GM21576 (cell line): ENCODE data around the gene TEF.

Source experiments
- ATAC-seq: cut with Tn5 transposase; IDR thresholded peaks from one replicate; pipeline ENCODE4 v1.9.1; 2021; ENCODE audit warnings: mild to moderate bottlenecking, moderate library complexity; ENCODE audit not compliant: unreplicated experiment

Gene TEF

GRCh38 chr22:41381329-41382097 is at the start of gene TEF:
Gene TEF, plus strand, starts transcription at chr22:41381942. Its CDS starts 103 bp downstream, at chr22:41382045.
- peak; percentile 81 for ATAC-seq

- ATAC-seq: no peak
These were observed 49.4 kb upstream of the TEF start for GRCh38 chr22:41332217-41332939.

- ATAC-seq: no peak
These were observed 47.9 kb upstream of the TEF start for GRCh38 chr22:41333806-41334205.

- no peak for ATAC-seq
These were observed 47.5 kb upstream of the TEF start for GRCh38 chr22:41334215-41334614.

GRCh38 chr22:41334951-41335635 is 46.6 kb upstream of the TEF start:
- no peak for ATAC-seq

- no peak for ATAC-seq
These were observed 43.0 kb upstream of the TEF start for GRCh38 chr22:41338614-41339212.

- no peak for ATAC-seq
These were observed 41.9 kb upstream of the TEF start for GRCh38 chr22:41339823-41340222.

- ATAC-seq: no peak
These were observed 41.4 kb upstream of the TEF start for GRCh38 chr22:41340357-41340756.

- ATAC-seq: no peak
These were observed 40.7 kb upstream of the TEF start for GRCh38 chr22:41341012-41341411.

GRCh38 chr22:41341990-41342389 is 39.8 kb upstream of the TEF start:
- ATAC-seq: no peak

GRCh38 chr22:41343300-41343699 is 38.4 kb upstream of the TEF start:
- ATAC-seq: no peak

GRCh38 chr22:41343717-41344116 is 38.0 kb upstream of the TEF start:
- ATAC-seq: no peak

- no peak for ATAC-seq
These were observed 37.5 kb upstream of the TEF start for GRCh38 chr22:41344189-41344788.

- no peak for ATAC-seq
These were observed 35.9 kb upstream of the TEF start for GRCh38 chr22:41345807-41346335.

GRCh38 chr22:41347066-41347859 is 34.5 kb upstream of the TEF start:
- ATAC-seq: no peak

GRCh38 chr22:41348964-41349484 is 32.7 kb upstream of the TEF start:
- ATAC-seq: no peak

GRCh38 chr22:41350087-41350486 is 31.7 kb upstream of the TEF start:
- ATAC-seq: no peak

- ATAC-seq: no peak
These were observed 30.7 kb upstream of the TEF start for GRCh38 chr22:41351011-41351410.

GRCh38 chr22:41352058-41352457 is 29.7 kb upstream of the TEF start:
- no peak for ATAC-seq
